ENCODE measurements around the gene FNDC3A.

The FNDC3A gene

DNA sequence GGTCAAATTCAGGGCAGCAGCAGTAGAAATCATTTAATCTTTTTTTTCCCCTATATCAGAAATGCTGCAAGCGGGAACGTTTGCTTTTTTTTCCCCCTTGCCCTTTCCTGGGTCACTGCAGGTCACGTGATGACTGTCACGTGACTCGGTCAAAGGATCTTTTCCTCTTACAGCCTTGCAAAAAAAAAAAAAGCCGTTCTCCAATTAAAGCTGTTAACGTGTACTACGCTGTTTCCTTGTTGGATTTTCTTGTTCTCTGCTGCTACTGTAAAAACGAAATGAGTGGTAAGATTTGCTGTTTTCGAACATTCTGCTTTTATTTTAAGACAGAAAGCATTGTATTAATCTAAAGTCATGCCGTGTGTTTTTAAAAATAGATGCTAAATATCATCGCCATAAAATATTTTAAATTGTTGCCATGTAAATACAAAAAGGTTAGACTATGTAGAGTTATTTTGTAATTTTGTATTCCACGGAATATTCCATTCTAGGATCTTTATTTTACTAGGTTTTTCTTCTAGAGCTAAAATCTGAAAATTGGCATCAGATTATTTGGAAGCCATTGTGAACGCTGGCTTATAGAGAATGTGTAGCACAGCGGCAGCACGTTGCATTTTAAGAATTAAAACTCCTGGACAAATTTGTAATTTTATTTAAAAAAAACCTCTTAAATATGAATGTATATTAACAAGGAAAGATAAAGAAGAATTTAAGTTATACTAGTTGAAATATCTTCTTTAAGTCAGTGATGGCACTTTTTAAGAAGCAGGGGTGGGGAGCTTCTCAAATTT lies 134.6 kb downstream of the FNDC3A start:
- TF ChIP-seq, protein P1, sequence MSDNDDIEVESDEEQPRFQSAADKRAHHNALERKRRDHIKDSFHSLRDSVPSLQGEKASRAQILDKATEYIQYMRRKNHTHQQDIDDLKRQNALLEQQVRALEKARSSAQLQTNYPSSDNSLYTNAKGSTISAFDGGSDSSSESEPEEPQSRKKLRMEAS (IDR thresholded peaks at IDR 0.05), result peak; percentile 57
- no peak for TF ChIP-seq TCF12 (IDR thresholded peaks at IDR 0.05; ENCODE audit: low read depth)
- TF ChIP-seq EGR1 (IDR thresholded peaks at IDR 0.05), result no peak
- no peak; the same call in 1 of the 2 replicates for TF ChIP-seq CREB1 (IDR thresholded peaks at IDR 0.05; ENCODE audit: low read depth)
- peak; percentile 23; the same call in 1 of the 2 replicates for TF ChIP-seq NFIC (IDR thresholded peaks at IDR 0.05)
- peak; percentile 35; the same call in 1 of the 2 replicates for TF ChIP-seq EP300 (IDR thresholded peaks at IDR 0.05; ENCODE audit: borderline replicate concordance)
- peak; percentile 46; the same call in 1 of the 2 replicates for TF ChIP-seq TAF1 (IDR thresholded peaks at IDR 0.05; ENCODE audit: low read depth)
- TF ChIP-seq ZBTB7A (IDR thresholded peaks at IDR 0.05; ENCODE audit: low read depth), result no peak
- no peak for TF ChIP-seq TEAD4 (IDR thresholded peaks at IDR 0.05)
- TF ChIP-seq, protein P2, sequence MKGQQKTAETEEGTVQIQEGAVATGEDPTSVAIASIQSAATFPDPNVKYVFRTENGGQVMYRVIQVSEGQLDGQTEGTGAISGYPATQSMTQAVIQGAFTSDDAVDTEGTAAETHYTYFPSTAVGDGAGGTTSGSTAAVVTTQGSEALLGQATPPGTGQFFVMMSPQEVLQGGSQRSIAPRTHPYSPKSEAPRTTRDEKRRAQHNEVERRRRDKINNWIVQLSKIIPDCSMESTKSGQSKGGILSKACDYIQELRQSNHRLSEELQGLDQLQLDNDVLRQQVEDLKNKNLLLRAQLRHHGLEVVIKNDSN (IDR thresholded peaks at IDR 0.05), result peak; percentile 98

DNA sequence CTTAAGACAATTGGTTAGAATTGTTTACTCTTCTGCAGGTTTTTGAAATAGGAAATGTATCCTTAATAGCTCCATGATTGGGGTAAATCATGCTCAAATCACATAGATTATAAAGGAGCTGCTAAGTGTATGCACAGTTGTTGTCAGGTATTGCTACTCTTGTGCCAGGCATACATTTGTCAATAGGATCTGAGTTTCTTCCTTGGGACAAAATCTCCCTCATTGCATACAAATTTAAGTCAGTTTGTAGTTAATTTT lies 135.1 kb downstream of the FNDC3A start:
- TF ChIP-seq CEBPB (IDR thresholded peaks at IDR 0.05), result no peak
- no peak for TF ChIP-seq CREB1 (IDR thresholded peaks at IDR 0.05; ENCODE audit: low read depth)
- TF ChIP-seq EGR1 (IDR thresholded peaks at IDR 0.05), result no peak
- no peak for TF ChIP-seq NFIC (IDR thresholded peaks at IDR 0.05)
- no peak for TF ChIP-seq TCF12 (IDR thresholded peaks at IDR 0.05; ENCODE audit: low read depth)
- no peak for TF ChIP-seq TAF1 (IDR thresholded peaks at IDR 0.05; ENCODE audit: low read depth)
- TF ChIP-seq, protein P1 (IDR thresholded peaks at IDR 0.05), result no peak
- no peak for TF ChIP-seq ZBTB7A (IDR thresholded peaks at IDR 0.05; ENCODE audit: low read depth)
- TF ChIP-seq FOXM1 (IDR thresholded peaks at IDR 0.05; ENCODE audit: borderline replicate concordance, low read depth), result no peak
- no peak for TF ChIP-seq YY1 (IDR thresholded peaks at IDR 0.05; ENCODE audit: low read depth)
- TF ChIP-seq RAD21 (IDR thresholded peaks at IDR 0.05; ENCODE audit: low read depth), result no peak
- no peak for TF ChIP-seq TEAD4 (IDR thresholded peaks at IDR 0.05)
- TF ChIP-seq, protein P2 (IDR thresholded peaks at IDR 0.05), result no peak
- TF ChIP-seq, protein P3, sequence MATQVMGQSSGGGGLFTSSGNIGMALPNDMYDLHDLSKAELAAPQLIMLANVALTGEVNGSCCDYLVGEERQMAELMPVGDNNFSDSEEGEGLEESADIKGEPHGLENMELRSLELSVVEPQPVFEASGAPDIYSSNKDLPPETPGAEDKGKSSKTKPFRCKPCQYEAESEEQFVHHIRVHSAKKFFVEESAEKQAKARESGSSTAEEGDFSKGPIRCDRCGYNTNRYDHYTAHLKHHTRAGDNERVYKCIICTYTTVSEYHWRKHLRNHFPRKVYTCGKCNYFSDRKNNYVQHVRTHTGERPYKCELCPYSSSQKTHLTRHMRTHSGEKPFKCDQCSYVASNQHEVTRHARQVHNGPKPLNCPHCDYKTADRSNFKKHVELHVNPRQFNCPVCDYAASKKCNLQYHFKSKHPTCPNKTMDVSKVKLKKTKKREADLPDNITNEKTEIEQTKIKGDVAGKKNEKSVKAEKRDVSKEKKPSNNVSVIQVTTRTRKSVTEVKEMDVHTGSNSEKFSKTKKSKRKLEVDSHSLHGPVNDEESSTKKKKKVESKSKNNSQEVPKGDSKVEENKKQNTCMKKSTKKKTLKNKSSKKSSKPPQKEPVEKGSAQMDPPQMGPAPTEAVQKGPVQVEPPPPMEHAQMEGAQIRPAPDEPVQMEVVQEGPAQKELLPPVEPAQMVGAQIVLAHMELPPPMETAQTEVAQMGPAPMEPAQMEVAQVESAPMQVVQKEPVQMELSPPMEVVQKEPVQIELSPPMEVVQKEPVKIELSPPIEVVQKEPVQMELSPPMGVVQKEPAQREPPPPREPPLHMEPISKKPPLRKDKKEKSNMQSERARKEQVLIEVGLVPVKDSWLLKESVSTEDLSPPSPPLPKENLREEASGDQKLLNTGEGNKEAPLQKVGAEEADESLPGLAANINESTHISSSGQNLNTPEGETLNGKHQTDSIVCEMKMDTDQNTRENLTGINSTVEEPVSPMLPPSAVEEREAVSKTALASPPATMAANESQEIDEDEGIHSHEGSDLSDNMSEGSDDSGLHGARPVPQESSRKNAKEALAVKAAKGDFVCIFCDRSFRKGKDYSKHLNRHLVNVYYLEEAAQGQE (IDR thresholded peaks at IDR 0.05; ENCODE audit: low read depth), result no peak

DNA sequence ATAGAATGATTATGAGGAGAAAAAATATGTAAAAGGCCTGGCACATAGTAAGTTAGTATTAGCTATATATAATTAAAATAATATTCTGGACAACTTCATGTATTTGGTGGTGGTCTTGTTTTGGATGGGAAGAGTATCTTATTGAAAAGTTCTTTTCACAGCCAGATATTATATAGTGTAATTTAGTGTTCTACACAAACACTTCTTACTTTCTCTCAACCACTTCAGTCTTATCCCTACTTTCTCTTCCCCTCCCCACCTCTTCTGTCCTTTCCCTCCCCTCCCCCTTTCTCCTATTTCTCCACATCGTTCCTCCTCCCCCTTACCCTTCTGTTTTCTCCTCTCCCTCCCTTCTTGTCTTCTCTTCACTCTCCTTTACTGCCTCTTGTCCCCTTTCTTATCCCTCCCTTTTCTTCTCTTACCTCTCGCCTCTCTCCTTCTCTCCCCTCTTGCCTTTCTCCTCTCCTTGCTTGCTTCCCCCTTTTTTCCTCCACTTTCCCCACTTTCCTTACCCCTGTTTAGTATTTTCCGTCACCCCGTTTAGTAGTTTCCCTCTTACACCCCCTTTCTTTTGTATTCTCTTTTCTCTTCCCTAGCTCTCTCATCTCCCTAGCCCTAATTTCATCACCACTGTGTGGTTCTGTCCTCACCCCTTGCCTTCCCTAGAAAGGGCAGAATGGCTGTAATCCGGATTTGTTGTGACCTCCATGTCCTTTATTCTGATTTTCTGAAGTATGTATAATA lies 137.2 kb downstream of the FNDC3A start:
- TF ChIP-seq TEAD4 (IDR thresholded peaks at IDR 0.05) (no peak), TCF12 (IDR thresholded peaks at IDR 0.05; ENCODE audit: low read depth) (no peak), ZBTB7A (IDR thresholded peaks at IDR 0.05; ENCODE audit: low read depth) (no peak), TAF1 (IDR thresholded peaks at IDR 0.05; ENCODE audit: low read depth) (no peak), EP300 (IDR thresholded peaks at IDR 0.05; ENCODE audit: borderline replicate concordance) (no peak), CEBPB (IDR thresholded peaks at IDR 0.05) (no peak), RAD21 (IDR thresholded peaks at IDR 0.05; ENCODE audit: low read depth) (no peak), NFIC (IDR thresholded peaks at IDR 0.05) (no peak), YY1 (IDR thresholded peaks at IDR 0.05; ENCODE audit: low read depth) (no peak), EGR1 (IDR thresholded peaks at IDR 0.05) (no peak), CREB1 (IDR thresholded peaks at IDR 0.05; ENCODE audit: low read depth) (no peak)
- TF ChIP-seq, protein P3 (IDR thresholded peaks at IDR 0.05; ENCODE audit: low read depth), result no peak
- TF ChIP-seq, protein P1 (IDR thresholded peaks at IDR 0.05), result no peak
- TF ChIP-seq, protein P2 (IDR thresholded peaks at IDR 0.05), result no peak

DNA sequence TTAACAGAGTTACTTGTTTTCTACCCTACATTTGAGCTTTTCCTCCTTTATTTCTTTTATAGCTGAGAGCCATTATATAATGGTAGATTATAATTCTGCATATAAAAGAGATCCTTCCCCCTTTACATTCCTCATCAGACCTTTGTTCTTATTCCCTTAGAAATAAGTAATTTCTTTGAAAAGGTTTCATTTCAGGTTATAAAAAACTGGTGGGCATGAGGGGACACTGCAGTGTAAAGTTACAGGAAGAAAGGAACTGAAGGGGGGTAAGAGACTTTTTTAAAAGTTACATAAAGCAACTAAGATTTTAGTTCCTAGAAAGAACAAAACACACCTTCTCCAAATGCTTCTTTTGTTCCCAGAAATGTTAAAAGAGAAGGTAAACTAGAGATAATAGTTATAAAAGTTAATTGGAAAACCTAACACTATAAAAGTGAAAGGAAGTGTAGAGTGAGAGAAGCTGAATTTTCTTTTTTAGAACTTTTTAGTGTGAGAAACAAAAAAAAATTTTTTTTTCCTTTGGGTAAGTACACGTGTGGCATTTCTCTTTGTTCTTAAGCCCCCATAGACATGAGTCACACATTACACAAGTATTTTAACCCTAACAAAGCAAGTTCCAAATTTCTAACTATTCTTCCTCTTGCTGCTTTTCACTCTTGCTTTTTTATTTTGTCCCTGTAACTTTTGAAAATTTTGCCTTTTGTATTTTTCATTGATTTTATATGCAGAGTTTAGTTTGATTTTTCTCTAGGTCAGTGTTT lies 138.0 kb downstream of the FNDC3A start:
- no peak for TF ChIP-seq EGR1 (IDR thresholded peaks at IDR 0.05)
- TF ChIP-seq, protein P3 (IDR thresholded peaks at IDR 0.05; ENCODE audit: low read depth), result no peak
- TF ChIP-seq ZBTB7A (IDR thresholded peaks at IDR 0.05; ENCODE audit: low read depth), result no peak
- TF ChIP-seq CEBPB (IDR thresholded peaks at IDR 0.05), result no peak
- TF ChIP-seq, protein P1 (IDR thresholded peaks at IDR 0.05), result no peak
- TF ChIP-seq YY1 (IDR thresholded peaks at IDR 0.05; ENCODE audit: low read depth), result no peak
- TF ChIP-seq TEAD4 (IDR thresholded peaks at IDR 0.05), result no peak
- no peak for TF ChIP-seq TCF12 (IDR thresholded peaks at IDR 0.05; ENCODE audit: low read depth)
- no peak for TF ChIP-seq TAF1 (IDR thresholded peaks at IDR 0.05; ENCODE audit: low read depth)
